GM18873 (cell line): ENCODE results near the gene MUC5AC.

Experiments
- ATAC-seq: cut with Tn5 transposase; IDR thresholded peaks from one replicate; pipeline ENCODE4 v1.9.1; 2021; ENCODE audit warnings: mild to moderate bottlenecking, moderate library complexity, moderate number of reproducible peaks; ENCODE audit not compliant: unreplicated experiment, low FRiP score

MUC5AC gene

GRCh38 chr11:1120532-1121330, 37.0 kb upstream of the MUC5AC start:
- ATAC-seq = no peak

DNA sequence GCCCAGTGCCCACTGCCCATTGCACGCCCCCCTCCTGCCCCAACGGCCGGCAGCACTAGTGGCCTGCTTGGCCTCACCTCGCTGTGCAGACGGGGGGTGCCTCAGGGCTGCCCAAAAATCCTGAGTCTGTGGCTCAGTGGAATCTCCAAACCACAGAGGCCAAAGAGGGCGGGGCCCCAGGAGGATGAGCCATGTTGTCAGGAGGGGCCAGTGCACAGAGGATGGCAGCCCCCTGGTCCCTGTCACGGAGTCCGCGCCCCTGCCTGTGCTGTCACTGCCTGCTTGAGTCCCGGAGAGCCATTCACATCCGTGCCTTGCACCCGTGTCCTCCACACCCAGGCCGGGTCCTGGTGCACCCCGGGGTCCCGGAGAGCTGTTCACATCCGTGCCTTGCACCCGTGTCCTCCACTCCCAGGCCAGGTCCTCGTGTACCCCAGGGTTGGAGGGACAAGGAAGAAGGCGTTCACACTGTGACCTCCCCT, 36.4 kb upstream of the MUC5AC start:
- no peak for ATAC-seq

- no peak for ATAC-seq
Measured at GRCh38 chr11:1121813-1122663, 35.7 kb upstream of the MUC5AC start.

DNA sequence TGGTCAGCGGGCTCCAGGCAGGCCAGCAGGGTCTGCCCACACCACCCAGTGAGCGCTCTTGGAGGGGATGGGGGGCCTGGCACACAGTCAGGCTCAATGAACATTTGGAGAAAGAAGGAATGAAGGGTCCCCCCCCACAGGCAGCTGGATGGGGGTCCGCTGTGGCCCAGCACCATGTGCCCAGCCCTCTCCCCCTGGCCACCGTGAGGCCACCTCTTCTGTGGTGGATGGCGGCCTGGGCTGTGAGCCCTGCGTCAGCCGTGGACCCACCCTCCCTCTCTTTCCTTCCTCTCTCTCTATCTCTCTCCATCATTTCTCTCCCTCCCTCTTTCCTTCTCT, 35.1 kb upstream of the MUC5AC start:
- ATAC-seq = no peak

- ATAC-seq = no peak
Measured at GRCh38 chr11:1123970-1124369, 33.8 kb upstream of the MUC5AC start.

DNA sequence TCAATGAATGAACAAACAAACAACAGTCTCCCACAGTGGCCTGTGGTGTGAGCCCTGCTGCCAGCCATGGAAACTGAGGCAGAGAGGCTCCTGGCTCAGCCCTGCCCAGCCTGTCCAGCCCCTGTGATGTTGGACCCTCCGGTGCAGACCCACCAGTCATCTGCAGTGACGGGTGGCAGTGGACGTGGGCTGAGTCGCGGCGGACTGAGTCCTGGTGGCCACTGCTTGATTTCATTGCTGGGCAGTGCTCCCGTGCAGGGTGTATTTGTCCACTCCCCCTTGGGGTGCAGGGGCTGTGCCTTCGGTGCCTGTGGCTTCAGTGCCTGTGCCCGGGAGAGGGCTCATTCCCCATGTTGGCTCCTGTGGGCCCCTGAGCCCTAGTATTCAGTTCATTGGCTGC, 31.9 kb upstream of the MUC5AC start:
- ATAC-seq = no peak

DNA sequence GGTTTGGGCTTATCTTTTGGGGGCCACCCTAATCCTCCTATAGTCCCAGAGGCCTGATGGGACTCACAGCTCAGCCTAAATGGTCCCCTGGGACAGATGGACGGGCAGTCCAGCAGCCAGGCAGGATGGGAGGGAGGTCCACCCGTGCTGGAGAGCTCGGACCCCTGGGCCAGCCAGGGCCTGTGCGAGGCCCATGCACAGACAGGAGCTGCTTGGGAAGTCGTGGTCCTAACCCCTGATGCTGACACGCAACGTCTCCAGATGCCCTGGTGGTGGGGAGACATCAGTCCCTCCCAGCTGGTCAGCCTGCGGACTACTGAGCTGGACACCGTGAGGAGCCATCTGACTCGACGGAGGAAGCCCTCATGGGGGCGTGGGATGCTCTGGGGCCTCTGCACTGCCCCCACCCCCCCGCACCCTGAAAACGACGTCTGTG, 31.2 kb upstream of the MUC5AC start:
- no peak for ATAC-seq

DNA sequence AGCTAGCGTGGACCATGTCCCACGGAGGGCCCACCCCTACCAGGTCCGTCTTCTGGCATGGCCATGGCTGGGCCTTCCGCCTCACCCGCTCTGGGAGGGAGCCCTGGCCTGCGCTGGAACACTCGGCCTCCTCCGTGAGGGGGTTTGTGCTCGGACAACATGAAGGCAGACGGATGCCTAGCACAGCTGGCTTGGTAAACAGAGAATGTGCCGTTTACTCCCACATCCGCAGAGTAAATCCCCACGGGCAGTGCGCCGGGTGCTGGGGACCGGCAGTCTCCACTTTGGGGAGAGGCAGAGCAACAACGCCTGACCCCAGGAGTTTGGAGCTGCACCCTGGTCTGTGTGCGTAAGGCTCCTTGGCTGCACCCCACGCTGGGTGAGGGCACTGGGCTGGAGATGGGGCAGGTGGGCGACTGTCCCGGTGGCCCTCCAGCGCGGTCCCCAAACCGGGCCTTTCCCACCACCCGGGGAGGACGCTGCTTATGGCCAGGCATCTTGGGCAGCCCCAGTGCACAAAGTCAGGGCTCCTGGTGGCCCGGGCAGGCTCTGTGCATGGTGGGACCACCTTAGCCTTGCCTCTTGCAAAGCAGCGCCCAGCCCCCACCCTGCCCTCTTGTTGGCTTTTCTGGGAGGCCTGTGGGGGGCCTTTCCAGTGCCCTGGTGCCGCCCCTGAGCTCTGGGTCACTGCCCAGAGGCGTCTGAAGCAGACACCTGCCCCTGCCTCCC, 30.7 kb upstream of the MUC5AC start:
- no peak for ATAC-seq

DNA sequence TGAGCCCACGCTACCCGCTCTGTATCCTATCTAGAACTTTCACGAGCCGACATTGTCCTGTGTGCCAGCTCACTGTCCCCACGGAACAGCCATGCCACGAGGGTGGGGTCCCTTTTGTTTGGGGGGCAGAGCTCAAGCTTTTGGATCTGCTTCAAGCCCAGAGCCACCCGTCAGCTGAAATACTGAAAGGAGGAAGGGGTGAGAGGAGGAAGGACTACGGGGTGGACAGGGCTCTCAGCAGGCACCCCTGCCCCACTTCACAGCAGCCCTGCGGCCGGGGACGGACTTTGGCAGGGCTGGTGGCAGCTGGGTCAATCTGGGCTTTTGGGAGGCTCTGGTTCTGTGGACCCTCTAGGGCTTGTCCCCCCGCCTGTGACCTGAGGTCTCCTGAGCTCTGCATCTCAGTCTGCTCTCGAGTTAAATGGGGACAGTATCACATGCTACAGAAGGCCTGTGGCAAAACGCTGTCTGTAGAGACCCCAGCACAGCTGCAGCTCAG, 30.0 kb upstream of the MUC5AC start:
- no peak for ATAC-seq

DNA sequence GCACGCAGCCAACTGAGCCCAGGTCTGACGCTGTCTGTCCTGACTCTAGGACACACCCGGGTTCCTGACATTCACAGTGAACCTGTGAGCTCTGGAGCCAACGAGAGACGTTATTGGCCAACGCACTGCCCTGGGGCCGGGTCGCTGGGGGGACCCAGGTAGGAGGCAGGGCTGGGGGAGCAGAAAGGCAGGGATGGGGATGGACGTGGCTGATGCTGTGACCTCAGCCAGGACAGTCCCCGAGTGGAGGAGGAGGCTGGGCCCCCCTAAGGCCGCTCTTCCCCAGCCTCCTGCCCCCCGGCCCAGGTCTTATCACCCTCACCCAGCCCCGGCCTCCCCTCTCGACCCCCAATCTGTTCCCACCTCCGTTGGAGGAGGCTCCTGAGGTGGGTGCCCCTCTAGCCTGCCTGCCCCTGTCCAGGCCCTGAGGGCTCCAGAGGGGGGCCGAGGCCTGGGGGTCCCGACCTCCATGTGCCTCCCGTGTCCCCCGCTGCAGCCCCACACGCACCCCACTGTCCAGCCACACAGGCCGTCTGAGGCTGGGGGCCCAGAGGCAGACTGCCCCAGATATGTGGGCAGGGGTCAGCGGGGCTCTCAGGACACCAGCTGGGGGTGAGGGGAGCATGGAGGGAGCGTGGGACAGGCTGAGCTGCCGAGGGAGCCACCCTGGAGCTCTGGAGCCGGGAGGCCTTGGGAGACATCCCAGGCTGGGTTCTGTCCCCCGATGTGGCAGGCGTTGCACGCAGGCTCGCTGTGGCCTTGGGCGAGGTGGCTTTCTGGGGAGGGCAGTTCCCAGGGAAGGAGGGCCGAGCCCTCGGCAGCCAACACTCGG, 29.2 kb upstream of the MUC5AC start:
- no peak for ATAC-seq

- no peak for ATAC-seq
Measured at GRCh38 chr11:1129143-1129610, 28.6 kb upstream of the MUC5AC start.

GRCh38 chr11:1129611-1130160, 28.1 kb upstream of the MUC5AC start:
- ATAC-seq = no peak

DNA sequence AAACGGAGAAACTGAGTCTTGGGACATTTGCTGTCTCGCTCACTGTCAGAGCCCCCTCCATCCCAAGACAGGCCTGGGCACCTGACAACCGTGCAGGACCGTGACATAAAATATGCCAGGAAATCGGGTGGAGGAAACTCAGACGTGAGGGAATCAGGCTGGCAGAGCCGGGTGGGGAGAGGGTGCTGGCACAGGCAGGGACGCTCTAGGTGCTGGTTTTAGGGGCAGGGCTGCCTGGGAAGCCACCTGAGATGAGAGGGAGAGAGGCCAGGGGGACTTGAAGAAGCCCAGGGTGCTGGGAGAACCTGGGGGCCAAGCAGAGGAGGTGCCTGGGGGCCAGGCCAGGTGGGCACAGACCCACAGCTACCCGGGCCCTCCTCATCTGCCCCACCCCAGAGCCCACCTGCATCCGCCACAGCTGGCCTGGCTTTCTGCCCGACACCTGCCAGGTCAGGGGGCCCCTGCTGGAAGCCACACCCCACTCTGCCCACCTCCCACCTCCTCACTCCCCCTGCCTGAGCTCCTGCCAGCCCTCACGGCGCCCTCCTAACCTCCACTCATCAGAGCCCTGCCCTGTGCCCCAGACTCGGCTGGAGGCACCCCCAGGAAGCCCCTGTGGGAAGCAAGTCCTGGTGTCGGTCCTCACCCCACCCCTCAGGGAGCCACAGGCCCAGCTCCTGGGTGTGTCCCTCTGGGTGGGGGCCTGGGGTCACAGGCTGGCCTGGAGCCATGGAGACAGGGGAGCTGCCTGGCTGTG, 27.3 kb upstream of the MUC5AC start:
- ATAC-seq = no peak

DNA sequence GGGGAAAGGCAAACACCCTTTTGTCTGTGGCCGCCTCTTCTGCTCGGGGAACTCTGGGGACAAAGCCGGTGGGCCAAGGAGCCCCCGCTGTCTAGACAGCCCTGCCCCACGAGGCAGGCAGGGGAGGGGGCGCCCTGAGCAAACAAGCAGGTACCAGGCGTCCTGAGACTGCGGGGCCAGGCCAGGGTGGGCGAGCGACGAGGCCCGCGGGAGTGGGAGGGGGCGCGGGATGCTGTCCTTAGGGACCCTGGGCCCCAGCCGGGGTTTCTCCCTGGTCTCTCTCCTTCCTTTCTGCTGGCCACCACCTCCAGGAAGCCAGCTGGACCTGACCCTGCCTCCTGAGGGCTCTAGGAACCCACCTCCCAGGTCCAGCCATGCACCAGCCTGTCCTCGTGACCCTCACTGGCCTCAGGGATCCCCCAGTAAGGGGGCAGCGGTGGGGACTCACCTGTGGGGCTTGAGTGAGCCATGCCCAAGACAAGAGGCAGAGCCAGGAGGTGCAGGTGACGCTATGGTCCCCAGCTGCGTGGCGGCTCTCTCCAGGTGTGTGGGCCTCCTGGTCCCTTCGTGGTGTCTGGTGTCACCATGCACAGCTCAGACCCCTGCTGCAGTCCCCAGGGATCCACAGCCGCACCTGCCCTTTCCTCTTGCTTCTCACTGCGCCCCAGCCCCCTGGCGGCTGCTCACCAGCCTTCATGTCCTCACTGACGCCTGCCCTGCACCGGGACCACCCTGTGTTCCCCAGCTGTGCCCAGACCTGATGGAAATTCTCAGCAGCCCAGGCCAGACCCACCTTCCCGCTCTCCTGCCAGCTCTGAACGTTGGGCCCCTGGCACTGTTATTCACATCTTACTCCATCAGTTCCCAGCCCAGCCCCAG, 26.5 kb upstream of the MUC5AC start:
- no peak for ATAC-seq

DNA sequence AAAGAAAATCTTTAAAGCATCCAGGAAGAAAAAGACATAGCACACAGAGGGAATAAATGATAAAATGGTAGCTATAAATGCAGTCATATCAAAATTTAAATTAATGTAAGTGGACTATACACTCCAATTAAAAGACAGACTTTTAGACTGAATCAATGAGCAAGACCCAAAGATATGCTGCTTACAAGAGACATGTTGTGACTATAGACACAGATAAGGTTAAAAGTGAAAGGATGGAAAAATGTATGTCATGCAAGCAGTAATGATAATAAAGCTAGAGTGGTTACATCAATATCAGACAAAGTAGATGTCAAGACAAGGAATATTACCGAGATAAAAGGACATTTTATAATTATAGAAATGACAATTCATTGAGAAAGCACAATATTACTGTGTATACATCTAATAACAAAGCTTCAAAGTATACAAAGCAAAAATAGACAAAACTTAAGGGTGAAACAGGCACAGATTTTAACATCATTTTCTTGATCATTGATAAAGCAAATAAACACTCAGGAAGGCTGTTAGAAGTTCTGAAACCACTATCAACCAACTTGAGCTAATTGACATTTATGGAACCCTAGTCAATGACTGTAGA, 22.8 kb upstream of the MUC5AC start:
- ATAC-seq = no peak

- no peak for ATAC-seq
Measured at GRCh38 chr11:1138097-1138496, 19.7 kb upstream of the MUC5AC start.

DNA sequence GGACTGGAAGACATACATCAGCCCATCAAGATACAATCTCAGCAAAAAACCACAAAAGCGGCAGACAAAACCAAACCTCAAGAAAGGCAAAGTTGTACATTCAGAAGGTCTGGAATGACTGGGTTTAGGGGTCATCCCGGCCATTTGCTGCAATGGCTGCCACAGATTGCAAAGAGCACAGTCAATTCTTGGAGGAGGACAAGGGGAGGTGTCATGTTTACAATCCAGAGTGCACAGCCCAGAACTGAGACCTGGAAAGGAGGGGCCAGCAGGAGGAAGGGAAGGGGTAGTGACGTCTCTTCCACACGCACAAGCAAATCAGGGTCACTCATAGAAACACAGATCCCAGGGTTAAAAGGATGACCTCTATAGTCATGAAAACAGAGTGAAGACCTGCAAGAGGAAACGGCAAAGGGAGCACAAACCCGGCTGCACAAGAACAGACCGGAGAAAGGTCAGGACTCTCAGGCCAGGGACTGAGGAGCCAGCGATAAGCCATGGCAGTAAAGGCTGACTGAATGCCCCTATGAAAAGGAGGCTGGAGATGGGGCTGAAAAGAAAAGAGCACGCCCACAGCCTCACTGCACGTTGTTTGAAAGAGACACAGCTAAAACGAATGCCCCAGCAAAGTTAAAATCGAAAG, 18.2 kb upstream of the MUC5AC start:
- ATAC-seq = no peak
